Hepatocyte (in vitro differentiated cells): ENCODE measurements around the gene PPP1R9A. TPM values are rescaled to one million over a fixed set of nuclear protein-coding genes. Genes with fewer than 3 reads are reported as not detected.

Source experiments
- DNase-seq: peaks from one replicate; pipeline ENCODE4 v3.0.0-alpha.2; 2016; ENCODE audit warnings: low spot score
- H2AFZ ChIP-seq: fragments of 200-600 bp; sonication (generic); 2 replicates; pipeline ENCODE4 v1.6.0; 2016; ENCODE audit warnings: antibody characterized with exemption, mild to moderate bottlenecking
- H3K27ac ChIP-seq: fragments of 200-600 bp; sonication (generic); 2 replicates; pipeline ENCODE4 v1.5.1; 2016; ENCODE audit warnings: mild to moderate bottlenecking
- H3K27me3 ChIP-seq: fragments of 200-600 bp; sonication (generic); 2 replicates; pipeline ENCODE4 v1.6.1; 2016
- H3K36me3 ChIP-seq: fragments of 200-600 bp; sonication (generic); replicated peaks from 2 replicates; pipeline ENCODE4 v1.5.1; 2016; ENCODE audit warnings: low read depth; ENCODE audit not compliant: insufficient read depth
- H3K4me1 ChIP-seq: fragments of 200-600 bp; sonication (generic); 2 replicates; pipeline ENCODE4 v1.5.1; 2016; ENCODE audit warnings: mild to moderate bottlenecking, moderate library complexity; ENCODE audit not compliant: insufficient read depth
- H3K4me2 ChIP-seq: fragments of 200-600 bp; sonication (generic); 2 replicates; pipeline ENCODE4 v1.6.0; 2016
- H3K4me3 ChIP-seq: fragments of 200-600 bp; sonication (generic); 2 replicates; pipeline ENCODE4 v1.5.1; 2016; ENCODE audit warnings: mild to moderate bottlenecking
- H3K79me2 ChIP-seq: fragments of 200-600 bp; sonication (generic); 2 replicates; pipeline ENCODE4 v1.6.0; 2017; ENCODE audit warnings: mild to moderate bottlenecking
- H3K9me2 ChIP-seq: fragments of 200-600 bp; sonication (generic); replicated peaks from 2 replicates; pipeline ENCODE4 v1.6.0; 2017; ENCODE audit warnings: mild to moderate bottlenecking; ENCODE audit not compliant: insufficient read depth
- H3K9me3 ChIP-seq: fragments of 200-600 bp; sonication (generic); 2 replicates; pipeline ENCODE4 v1.5.1; 2016; ENCODE audit warnings: low read depth, mild to moderate bottlenecking
- H4K20me1 ChIP-seq: fragments of 200-600 bp; sonication (generic); 2 replicates; pipeline ENCODE4 v1.6.0; 2016; ENCODE audit warnings: mild to moderate bottlenecking; ENCODE audit not compliant: insufficient read depth, poor library complexity, severe bottlenecking
- CTCF ChIP-seq: fragments of 200-600 bp; sonication (generic); IDR thresholded peaks from 2 replicates; pipeline ENCODE4 v1.5.1; 2016; ENCODE audit warnings: antibody characterized with exemption, mild to moderate bottlenecking; ENCODE audit not compliant: poor library complexity
- EZH2 ChIP-seq: fragments of 200-600 bp; sonication (generic); IDR thresholded peaks from 2 replicates; pipeline ENCODE4 v1.6.1; 2016; ENCODE audit warnings: antibody characterized with exemption, mild to moderate bottlenecking, borderline replicate concordance
- EZH2phosphoT487 ChIP-seq: fragments of 200-600 bp; sonication (generic); IDR thresholded peaks from one replicate; pipeline ENCODE4 v1.6.1; 2018; ENCODE audit warnings: antibody characterized with exemption, mild to moderate bottlenecking, low read depth, moderate library complexity; ENCODE audit not compliant: unreplicated experiment, severe bottlenecking
- WGBS: methylation state at CpG from one replicate; pipeline ENCODE4 v1.1.6; 2016; ENCODE audit warnings: low lambda C conversion rate; ENCODE audit errors: missing lambda C conversion rate; 5-methylcytosine and 5-hydroxymethylcytosine counted together
- polyA plus RNA-seq: library from polyadenylated mRNA; unstranded; fragments of >200 nt; fragmentation: Nextera tagmentation; extraction: Ambion mirVana; gene quantifications from 2 replicates; pipeline ENCODE4 v1.2.1, GENCODE V29; 2016
- total RNA-seq: library from RNA; depleted of rRNA; stranded (reverse); fragments of >200 nt; gene quantifications from 2 replicates; pipeline ENCODE4 v1.2.3, GENCODE V29; 2014

The PPP1R9A gene
- total and polyA plus RNA-seq, 2 experiments from 2014 or later = 11.7 to 25.7 TPM

GRCh38 chr7:95066737-95067530 is 159.5 kb downstream of the PPP1R9A start:
- H3K9me2 ChIP-seq = no peaks in the 10 kb centered on the region
- H3K36me3 ChIP-seq = no peaks in the 10 kb centered on the region
- no peaks in the 10 kb centered on the region for H3K27me3 ChIP-seq
- peak overlapping the region; percentile 40 for H3K27ac ChIP-seq
- TF ChIP-seq CTCF = no peak
- TF ChIP-seq EZH2phosphoT487 = no peak
- TF ChIP-seq EZH2 = no peak
- H4K20me1 ChIP-seq = no peaks in the 10 kb centered on the region
- H3K79me2 ChIP-seq = peaks cover 2% of the 10 kb centered on the region
- no peaks in the 10 kb centered on the region for H3K4me1 ChIP-seq
- DNase-seq = peak; percentile 70
- WGBS = 45% methylated on average over 6 of the region's 6 CpGs
- H3K4me3 ChIP-seq = no peak overlapping the region
- H2AFZ ChIP-seq = no peak overlapping the region
- H3K9me3 ChIP-seq = no peaks in the 10 kb centered on the region
- H3K4me2 ChIP-seq = no peak overlapping the region

- H3K27me3 ChIP-seq = no peaks in the 10 kb centered on the region
- DNase-seq = no peak
- no peak overlapping the region for H2AFZ ChIP-seq
- no peaks in the 10 kb centered on the region for H3K36me3 ChIP-seq
- H3K4me2 ChIP-seq = no peak overlapping the region
- H3K9me3 ChIP-seq = no peaks in the 10 kb centered on the region
- no peaks in the 10 kb centered on the region for H3K79me2 ChIP-seq
- H3K9me2 ChIP-seq = no peaks in the 10 kb centered on the region
- no peak overlapping the region for H3K4me3 ChIP-seq
- H3K4me1 ChIP-seq = no peaks in the 10 kb centered on the region
- no peak overlapping the region for H3K27ac ChIP-seq
- no peaks in the 10 kb centered on the region for H4K20me1 ChIP-seq
- 31% methylated on average over 4 of the region's 4 CpGs for WGBS
- TF ChIP-seq CTCF (no peak), EZH2 (no peak), EZH2phosphoT487 (no peak)
Measured at GRCh38 chr7:95088536-95089215, 181.3 kb downstream of the PPP1R9A start.

- Histone ChIP-seq H3K36me3 (no peaks in the 10 kb centered on the region), H3K27me3 (no peaks in the 10 kb centered on the region), H3K4me2 (no peak overlapping the region), H3K4me1 (no peaks in the 10 kb centered on the region), H3K9me2 (no peaks in the 10 kb centered on the region), H3K79me2 (no peaks in the 10 kb centered on the region), H3K9me3 (no peaks in the 10 kb centered on the region), H3K4me3 (no peak overlapping the region), H4K20me1 (no peaks in the 10 kb centered on the region), H2AFZ (no peak overlapping the region), H3K27ac (no peak overlapping the region)
- TF ChIP-seq EZH2phosphoT487 = no peak
- no peak for TF ChIP-seq CTCF
- TF ChIP-seq EZH2 = no peak
- no peak for DNase-seq
- whole genome bisulfite sequencing = 72% methylated on average over 4 of the region's 4 CpGs
Measured at GRCh38 chr7:95089414-95090315, 182.3 kb downstream of the PPP1R9A start.
